ENCODE data around the gene GLS. TPM values are rescaled to one million over a fixed set of nuclear protein-coding genes. Genes with fewer than 3 reads are reported as not detected.
A peak's percentile ranks its signal among the peaks of the same experiment; 100 is the strongest.

Gene GLS
- total RNA-seq, 1 donor: 588 TPM

DNA sequence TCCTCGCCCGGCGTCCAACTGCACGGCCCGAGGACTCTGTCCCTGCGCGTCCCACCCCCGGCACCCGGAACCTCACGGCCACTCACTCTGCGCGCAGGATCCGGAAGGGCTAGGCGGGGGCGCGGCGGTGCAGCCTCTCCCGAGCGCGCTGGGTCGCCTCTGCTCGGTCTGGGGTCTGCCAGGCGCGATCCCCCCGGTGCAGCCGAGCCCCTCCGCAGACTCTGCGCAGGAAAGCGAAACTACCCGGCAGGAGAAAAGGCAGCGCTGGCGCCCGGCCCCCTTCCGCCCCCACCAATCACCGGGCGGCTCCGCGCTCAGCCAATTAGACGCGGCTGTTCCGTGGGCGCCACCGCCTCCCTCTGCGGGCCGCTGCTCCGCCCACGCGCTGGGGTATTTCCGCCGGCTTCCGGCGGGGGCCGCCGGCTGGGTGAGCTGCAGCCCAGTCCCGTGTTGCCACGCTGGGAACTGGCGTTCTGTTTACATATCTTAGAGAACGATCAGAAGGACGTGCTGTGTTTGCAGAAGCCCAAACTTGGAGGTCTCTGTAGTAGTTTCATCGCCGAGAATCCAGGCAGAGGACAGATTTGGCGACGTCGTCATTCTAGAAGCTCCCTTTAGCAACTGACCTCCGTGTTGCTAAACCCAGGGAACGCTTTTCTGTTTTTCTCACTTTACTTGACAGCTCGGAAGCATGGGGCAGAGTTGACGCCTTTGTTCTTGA lies 133.5 kb downstream of the GLS start, which contains the start of gene STAT1:
TSS of gene STAT1 (minus strand) at position 240 of the 721 bp plus-strand sequence. CDS start 4,168 bp downstream, outside the sequence.
- peak; percentile 98 for DNase-seq (ENCODE audit: insufficient read length, low spot score, missing footprints)
- Histone ChIP-seq H3K27ac (ENCODE audit: low read depth, low read length) (peak within 1 kb of the TSS; percentile 93), H3K4me3 (ENCODE audit: insufficient read depth, low read length) (peak within 1 kb of the TSS; percentile 92), H2AFZ (ENCODE audit: low read length) (peak within 1 kb of the TSS; percentile 82), H4K20me1 (ENCODE audit: insufficient read depth, low read length) (peaks cover 31% of the 10 kb centered on the region), H3K27me3 (ENCODE audit: insufficient read depth, low read length) (no peaks in the 10 kb centered on the region), H3K36me3 (ENCODE audit: insufficient read depth, low read length) (peaks cover 30% of the 10 kb centered on the region), H3K4me1 (ENCODE audit: insufficient read depth, low read length) (peaks cover 39% of the 10 kb centered on the region), H3K9me3 (ENCODE audit: low read depth, low read length) (no peaks in the 10 kb centered on the region), H3K79me2 (ENCODE audit: insufficient read depth, low read length) (peaks cover 42% of the 10 kb centered on the region), H3K4me2 (ENCODE audit: insufficient read depth, low read length) (peak within 1 kb of the TSS; percentile 98)
- TF ChIP-seq, protein P1, sequence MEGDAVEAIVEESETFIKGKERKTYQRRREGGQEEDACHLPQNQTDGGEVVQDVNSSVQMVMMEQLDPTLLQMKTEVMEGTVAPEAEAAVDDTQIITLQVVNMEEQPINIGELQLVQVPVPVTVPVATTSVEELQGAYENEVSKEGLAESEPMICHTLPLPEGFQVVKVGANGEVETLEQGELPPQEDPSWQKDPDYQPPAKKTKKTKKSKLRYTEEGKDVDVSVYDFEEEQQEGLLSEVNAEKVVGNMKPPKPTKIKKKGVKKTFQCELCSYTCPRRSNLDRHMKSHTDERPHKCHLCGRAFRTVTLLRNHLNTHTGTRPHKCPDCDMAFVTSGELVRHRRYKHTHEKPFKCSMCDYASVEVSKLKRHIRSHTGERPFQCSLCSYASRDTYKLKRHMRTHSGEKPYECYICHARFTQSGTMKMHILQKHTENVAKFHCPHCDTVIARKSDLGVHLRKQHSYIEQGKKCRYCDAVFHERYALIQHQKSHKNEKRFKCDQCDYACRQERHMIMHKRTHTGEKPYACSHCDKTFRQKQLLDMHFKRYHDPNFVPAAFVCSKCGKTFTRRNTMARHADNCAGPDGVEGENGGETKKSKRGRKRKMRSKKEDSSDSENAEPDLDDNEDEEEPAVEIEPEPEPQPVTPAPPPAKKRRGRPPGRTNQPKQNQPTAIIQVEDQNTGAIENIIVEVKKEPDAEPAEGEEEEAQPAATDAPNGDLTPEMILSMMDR (IDR thresholded peaks at IDR 0.05; ENCODE audit: extremely low read depth, low read depth, low read length): no peak

DNA sequence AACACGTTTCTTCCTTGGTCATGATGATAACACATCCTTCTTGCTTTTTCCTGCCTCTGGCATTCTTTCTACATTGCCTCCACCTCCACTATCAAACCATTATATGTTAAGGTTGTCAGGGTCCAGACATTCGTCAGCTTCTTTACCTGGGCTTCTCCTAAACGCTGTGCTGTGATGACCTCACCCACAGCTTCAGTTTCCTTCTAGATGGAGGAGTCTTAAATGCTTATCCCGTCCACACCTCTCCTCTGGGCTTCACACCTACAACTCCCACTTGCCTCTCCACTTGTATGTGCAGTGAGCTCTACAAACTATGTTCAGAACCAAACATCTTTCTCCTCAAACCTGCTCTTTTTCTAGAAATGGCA lies 134.0 kb downstream of the GLS start:
- peak overlapping the region; percentile 96 for H3K4me2 ChIP-seq (ENCODE audit: insufficient read depth, low read length)
- no peaks in the 10 kb centered on the region for H3K9me3 ChIP-seq (ENCODE audit: low read depth, low read length)
- H2AFZ ChIP-seq (ENCODE audit: low read length): peak overlapping the region; percentile 82
- peak overlapping the region; percentile 92 for H3K4me3 ChIP-seq (ENCODE audit: insufficient read depth, low read length)
- peak overlapping the region; percentile 93 for H3K27ac ChIP-seq (ENCODE audit: low read depth, low read length)
- no peaks in the 10 kb centered on the region for H3K27me3 ChIP-seq (ENCODE audit: insufficient read depth, low read length)
- H4K20me1 ChIP-seq (ENCODE audit: insufficient read depth, low read length): peaks cover 30% of the 10 kb centered on the region
- TF ChIP-seq, protein P1 (IDR thresholded peaks at IDR 0.05; ENCODE audit: extremely low read depth, low read depth, low read length): no peak
- peaks cover 25% of the 10 kb centered on the region for H3K36me3 ChIP-seq (ENCODE audit: insufficient read depth, low read length)
- no peak for DNase-seq (ENCODE audit: insufficient read length, low spot score, missing footprints)
- H3K4me1 ChIP-seq (ENCODE audit: insufficient read depth, low read length): peaks cover 38% of the 10 kb centered on the region
- peaks cover 41% of the 10 kb centered on the region for H3K79me2 ChIP-seq (ENCODE audit: insufficient read depth, low read length)

Other genes with a start within 250 kb of the GLS start
- 44.2 TPM in 2 replicates for gene NAB1, start 231.7 kb upstream of the GLS start, total RNA-seq
- gene STAT1, start 133.3 kb downstream of the GLS start, total RNA-seq: 447 and 530 TPM in 2 replicates

Measured in osteoblast (primary cell).